HG02970 (cell line): ENCODE data around the gene SPATA7.
"Not testable (repeated sequence)": the region's sequence is repeated elsewhere in the genome, so short reads cannot be mapped to it uniquely, and the experiment has no call there.

ENCODE experiments used
- ATAC-seq: cut with Tn5 transposase; IDR thresholded peaks from one replicate; pipeline ENCODE4 v1.9.1; 2021; ENCODE audit warnings: mild to moderate bottlenecking, moderate library complexity, moderate number of reproducible peaks; ENCODE audit not compliant: unreplicated experiment, low FRiP score

The SPATA7 gene, protein sequence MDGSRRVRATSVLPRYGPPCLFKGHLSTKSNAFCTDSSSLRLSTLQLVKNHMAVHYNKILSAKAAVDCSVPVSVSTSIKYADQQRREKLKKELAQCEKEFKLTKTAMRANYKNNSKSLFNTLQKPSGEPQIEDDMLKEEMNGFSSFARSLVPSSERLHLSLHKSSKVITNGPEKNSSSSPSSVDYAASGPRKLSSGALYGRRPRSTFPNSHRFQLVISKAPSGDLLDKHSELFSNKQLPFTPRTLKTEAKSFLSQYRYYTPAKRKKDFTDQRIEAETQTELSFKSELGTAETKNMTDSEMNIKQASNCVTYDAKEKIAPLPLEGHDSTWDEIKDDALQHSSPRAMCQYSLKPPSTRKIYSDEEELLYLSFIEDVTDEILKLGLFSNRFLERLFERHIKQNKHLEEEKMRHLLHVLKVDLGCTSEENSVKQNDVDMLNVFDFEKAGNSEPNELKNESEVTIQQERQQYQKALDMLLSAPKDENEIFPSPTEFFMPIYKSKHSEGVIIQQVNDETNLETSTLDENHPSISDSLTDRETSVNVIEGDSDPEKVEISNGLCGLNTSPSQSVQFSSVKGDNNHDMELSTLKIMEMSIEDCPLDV

DNA sequence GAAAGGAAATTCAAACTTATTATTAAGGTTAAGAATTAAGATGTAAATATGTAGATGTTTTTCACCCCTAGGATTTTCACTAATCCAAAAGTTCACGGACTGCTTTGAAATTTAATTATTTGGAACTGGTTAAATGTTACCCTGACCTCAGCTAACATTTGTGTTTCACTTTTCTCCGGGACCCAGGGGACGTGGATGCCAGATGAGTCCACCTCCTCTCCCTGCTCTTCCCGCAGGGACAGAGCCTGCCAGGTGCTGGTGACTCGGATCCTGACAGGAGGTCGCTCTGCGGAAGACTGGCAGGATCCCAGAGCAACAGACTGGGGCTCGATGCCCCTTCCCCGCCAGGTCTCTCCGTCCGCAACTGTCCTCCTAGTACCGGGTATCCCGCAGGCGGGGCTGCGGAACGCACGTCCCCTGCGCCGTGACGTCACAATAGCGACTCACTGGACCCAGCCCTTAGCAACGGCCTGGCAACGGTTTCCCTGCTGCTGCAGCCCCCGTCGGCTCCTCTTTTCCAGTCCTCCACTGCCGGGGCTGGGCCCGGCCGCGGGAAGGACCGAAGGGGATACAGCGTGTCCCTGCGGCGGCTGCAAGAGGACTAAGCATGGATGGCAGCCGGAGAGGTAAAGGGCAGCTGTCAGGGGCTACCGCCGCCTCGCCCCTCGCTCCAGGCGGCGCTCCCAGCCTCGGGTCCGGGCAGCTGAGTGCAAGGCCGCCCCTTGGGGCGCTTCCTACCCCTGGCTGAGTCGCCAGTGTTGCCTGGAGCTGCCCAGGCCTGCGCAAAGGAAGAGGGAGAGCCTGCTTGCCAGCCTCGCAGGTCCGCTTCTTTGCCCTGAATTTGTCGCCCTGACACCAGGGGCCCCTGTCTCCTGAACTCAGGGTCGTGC lies at the start of gene SPATA7:
Gene SPATA7, plus strand, starts transcription at position 446 of the 890 bp plus-strand sequence. Its CDS starts 162 bp downstream, at position 608.
- peak; percentile 99 for ATAC-seq

DNA sequence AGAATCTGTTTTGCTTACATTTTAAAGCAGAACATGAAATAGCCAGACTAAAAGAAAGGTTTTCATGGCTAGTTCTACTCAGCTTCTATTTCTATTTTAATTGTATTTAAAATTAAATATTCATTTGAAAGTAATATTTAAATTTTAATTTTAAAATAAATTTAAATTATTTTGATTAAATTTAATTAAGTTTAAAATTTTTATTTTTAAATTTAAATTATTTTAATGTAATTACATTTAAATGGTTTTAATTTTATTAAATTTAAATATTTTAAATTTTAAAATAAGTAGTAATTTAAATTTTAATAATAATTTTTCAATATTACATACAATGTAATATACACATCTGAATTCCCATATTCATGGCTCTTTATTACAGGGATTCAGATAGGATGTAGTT lies 45.1 kb upstream of the SPATA7 start:
- ATAC-seq, result no peak

DNA sequence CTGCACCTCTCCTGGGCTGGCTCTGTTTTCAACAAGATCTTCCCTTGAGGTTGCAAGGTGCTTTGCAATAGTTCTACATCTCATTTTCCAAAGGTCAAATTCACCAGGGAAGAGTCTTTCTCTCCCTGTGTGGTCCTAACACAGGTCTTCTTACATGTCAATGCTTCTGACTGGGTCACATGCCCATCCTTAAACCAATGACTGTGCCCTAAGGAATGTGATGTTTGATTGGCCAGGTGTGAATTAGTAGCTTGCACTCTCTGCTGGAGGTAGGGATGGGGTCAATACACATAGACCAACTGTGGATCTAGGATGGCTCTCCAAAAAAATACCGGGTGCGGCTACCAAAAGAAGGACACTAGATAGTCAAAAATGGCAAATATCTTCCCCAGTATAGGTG lies 42.5 kb upstream of the SPATA7 start:
- no peak for ATAC-seq

GRCh38 chr14:88346048-88346639 lies 39.3 kb upstream of the SPATA7 start:
- ATAC-seq, result no peak

- no peak for ATAC-seq
Measured at GRCh38 chr14:88348546-88348945, 36.9 kb upstream of the SPATA7 start.

DNA sequence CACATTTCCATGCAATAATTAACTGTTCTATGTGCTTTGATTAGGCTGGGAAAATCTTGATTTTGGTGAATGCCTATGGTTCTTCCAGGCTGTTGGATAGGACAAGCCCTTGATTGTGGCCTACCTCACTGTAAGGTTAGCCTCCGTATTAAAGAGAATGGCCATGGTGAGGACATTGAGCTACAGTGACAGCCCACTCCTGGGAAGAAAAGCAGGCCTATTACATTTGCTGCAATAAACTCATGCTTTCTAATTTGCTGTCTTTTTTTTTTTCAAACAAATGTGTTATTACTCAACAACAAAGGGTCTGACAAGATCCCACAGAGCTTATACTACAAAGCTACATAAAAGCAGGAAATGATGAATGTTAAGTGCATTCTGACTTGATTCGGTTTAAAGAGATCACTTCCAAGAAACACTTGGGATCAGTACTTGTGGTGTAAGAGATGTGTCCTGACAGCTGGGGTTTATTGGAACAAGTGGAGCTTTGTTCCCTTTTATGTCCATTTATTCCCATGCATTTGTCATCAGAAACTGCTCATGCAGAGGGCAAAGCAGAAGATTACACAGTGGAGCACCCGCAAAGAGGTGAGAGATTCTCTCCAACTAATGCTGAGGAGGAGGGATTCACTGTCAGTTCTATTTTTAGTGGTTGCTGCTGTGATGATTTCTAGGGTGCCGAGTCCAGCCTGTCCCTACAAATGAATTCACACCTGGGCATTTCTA lies 33.3 kb upstream of the SPATA7 start:
- no peak for ATAC-seq

DNA sequence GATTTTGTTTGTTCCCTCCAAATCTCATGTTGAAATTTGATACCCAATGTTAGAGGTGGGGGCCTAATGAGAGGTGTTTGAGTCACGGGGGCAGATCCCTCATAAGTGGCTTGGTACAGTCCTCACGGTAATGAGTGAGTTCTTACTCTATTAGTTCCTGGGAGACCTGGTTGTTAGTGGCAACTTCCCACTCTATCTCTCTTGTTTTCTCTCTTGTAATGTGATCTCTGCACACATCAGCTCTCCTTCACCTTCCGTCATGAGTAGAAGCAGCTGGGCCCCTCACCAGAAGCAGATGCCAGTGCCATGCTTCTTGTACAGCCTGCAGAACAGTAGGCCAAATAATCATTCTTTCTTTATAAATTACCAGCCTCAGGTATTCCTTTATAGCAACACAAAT lies 32.8 kb upstream of the SPATA7 start:
- no peak for ATAC-seq

DNA sequence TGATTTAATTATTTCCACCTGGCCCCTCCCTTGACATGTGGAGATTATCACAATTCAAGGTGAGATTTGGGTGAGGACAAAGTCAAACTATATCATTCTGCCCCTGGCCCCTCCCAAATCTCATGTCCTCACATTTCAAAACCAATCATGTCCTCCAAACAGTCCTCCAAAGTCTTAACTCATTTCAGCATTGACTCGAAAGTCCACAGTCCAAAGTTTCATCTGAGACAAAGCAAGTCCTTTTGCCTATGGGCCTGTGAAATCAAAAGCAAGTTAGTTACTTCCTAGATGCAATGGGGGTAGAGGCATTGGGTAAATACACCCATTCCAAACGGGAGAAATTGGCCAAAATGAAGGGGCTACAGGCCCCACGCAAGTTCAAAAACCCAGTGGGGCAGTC lies 31.1 kb upstream of the SPATA7 start:
- no peak for ATAC-seq

- ATAC-seq, result no peak
Measured at GRCh38 chr14:88359500-88359899, 26.0 kb upstream of the SPATA7 start.

- no peak for ATAC-seq
Measured at GRCh38 chr14:88363644-88364043, 21.8 kb upstream of the SPATA7 start.

- no peak for ATAC-seq
Measured at GRCh38 chr14:88364710-88365413, 20.6 kb upstream of the SPATA7 start.

- no peak for ATAC-seq
Measured at GRCh38 chr14:88369496-88369895, 16.0 kb upstream of the SPATA7 start.

- no peak for ATAC-seq
Measured at GRCh38 chr14:88379706-88380343, 5.6 kb upstream of the SPATA7 start.

- ATAC-seq, result no peak
Measured at GRCh38 chr14:88380405-88380804, 5.1 kb upstream of the SPATA7 start.

DNA sequence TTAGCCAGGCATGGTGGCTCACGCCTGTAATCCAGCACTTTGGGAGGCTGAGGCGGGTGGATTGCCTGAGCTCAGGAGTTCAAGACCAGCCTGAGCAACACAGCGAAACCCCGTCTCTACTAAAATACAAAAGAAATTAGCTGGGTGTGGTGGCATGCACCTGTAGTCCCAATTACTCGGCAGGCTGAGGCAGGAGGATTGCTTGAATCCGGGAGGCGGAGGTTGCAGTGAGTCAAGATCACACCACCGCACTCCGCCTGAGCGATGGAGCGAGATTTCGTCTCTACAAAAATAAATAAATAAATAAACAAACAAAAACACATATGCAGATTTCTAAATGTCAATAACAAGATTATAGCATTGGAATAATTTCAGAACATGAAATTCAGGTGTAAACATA lies 3.8 kb upstream of the SPATA7 start:
- not testable (repeated sequence) for ATAC-seq

DNA sequence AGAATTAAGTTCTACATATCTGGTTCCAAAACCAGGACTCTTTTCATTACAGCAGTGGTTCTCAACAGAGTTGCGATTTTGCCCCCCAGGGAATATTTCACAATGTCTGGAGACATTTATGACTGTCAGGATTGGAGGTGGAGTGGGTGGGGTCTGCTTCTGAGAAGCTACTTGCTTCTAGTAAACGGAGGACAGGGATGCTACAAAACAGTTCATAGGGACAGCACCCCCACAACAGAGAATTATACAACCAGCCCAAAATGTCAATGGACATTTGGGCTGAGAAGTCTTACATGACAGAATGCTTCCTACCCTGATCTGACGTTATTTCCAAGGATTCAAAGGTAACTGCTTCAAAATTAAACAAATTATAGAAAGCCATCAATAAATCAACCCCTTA lies 739 bp upstream of the SPATA7 start:
- no peak for ATAC-seq

GRCh38 chr14:88386256-88386794 lies 868 bp downstream of the SPATA7 start:
- no peak for ATAC-seq

GRCh38 chr14:88388741-88389282 lies 3.4 kb downstream of the SPATA7 start:
- no peak for ATAC-seq
